ENCODE data around the gene C5. TPM values are rescaled to one million over a fixed set of nuclear protein-coding genes. Genes with fewer than 3 reads are reported as not detected.

The C5 gene
- total RNA-seq, 4 donors from 2014 or later, result 3.2 to 13.2 (median 6.8) TPM

- no peak for DNase-seq (ENCODE audit: low spot score in 2 of 2)
- no peaks in the 10 kb centered on the region for H3K36me3 ChIP-seq
- H3K4me1 ChIP-seq, result no peaks in the 10 kb centered on the region
- H3K4me3 ChIP-seq, result no peak overlapping the region
- WGBS, result 93% methylated on average over 8 of the region's 8 CpGs
- H3K27me3 ChIP-seq, result no peaks in the 10 kb centered on the region
- no peaks in the 10 kb centered on the region for H3K9me3 ChIP-seq
- no peak overlapping the region for H3K27ac ChIP-seq
- TF ChIP-seq POLR2A (IDR thresholded peaks at IDR 0.05) (no peak), POLR2AphosphoS5 (IDR thresholded peaks at IDR 0.05) (no peak), CTCF (IDR thresholded peaks at IDR 0.05) (no peak), EP300 (IDR thresholded peaks at IDR 0.05) (no peak)
Observed at GRCh38 chr9:121013911-121014310, 36.2 kb downstream of the C5 start.

GRCh38 chr9:121009650-121010049, 40.4 kb downstream of the C5 start:
- DNase-seq (ENCODE audit: low spot score in 2 of 2), result no peak
- Histone ChIP-seq H3K36me3 (no peaks in the 10 kb centered on the region), H3K9me3 (no peaks in the 10 kb centered on the region), H3K27me3 (no peaks in the 10 kb centered on the region), H3K27ac (no peak overlapping the region), H3K4me3 (no peak overlapping the region), H3K4me1 (no peaks in the 10 kb centered on the region)
- 82% methylated on average over 3 of the region's 3 CpGs for WGBS
- no peak for TF ChIP-seq CTCF (IDR thresholded peaks at IDR 0.05)
- no peak for TF ChIP-seq POLR2AphosphoS5 (IDR thresholded peaks at IDR 0.05)
- no peak for TF ChIP-seq EP300 (IDR thresholded peaks at IDR 0.05)
- TF ChIP-seq POLR2A (IDR thresholded peaks at IDR 0.05), result no peak

GRCh38 chr9:120999317-120999716, 50.8 kb downstream of the C5 start:
- H3K36me3 ChIP-seq, result peaks cover 6% of the 10 kb centered on the region
- 90% methylated on average over 2 of the region's 2 CpGs for WGBS
- no peaks in the 10 kb centered on the region for H3K4me1 ChIP-seq
- no peak overlapping the region for H3K4me3 ChIP-seq
- no peaks in the 10 kb centered on the region for H3K9me3 ChIP-seq
- H3K27ac ChIP-seq, result no peak overlapping the region
- TF ChIP-seq CTCF (IDR thresholded peaks at IDR 0.05) (no peak), POLR2A (IDR thresholded peaks at IDR 0.05) (no peak), EP300 (IDR thresholded peaks at IDR 0.05) (no peak), POLR2AphosphoS5 (IDR thresholded peaks at IDR 0.05) (no peak)
- no peak for DNase-seq (ENCODE audit: low spot score in 2 of 2)
- no peaks in the 10 kb centered on the region for H3K27me3 ChIP-seq

- Histone ChIP-seq H3K36me3 (peaks cover 6% of the 10 kb centered on the region), H3K4me1 (no peaks in the 10 kb centered on the region), H3K4me3 (no peak overlapping the region), H3K9me3 (no peaks in the 10 kb centered on the region), H3K27ac (no peak overlapping the region), H3K27me3 (no peaks in the 10 kb centered on the region)
- WGBS, result 97% methylated on average over 2 of the region's 2 CpGs
- TF ChIP-seq CTCF (IDR thresholded peaks at IDR 0.05), result no peak
- no peak for TF ChIP-seq POLR2A (IDR thresholded peaks at IDR 0.05)
- TF ChIP-seq EP300 (IDR thresholded peaks at IDR 0.05), result no peak
- no peak for TF ChIP-seq POLR2AphosphoS5 (IDR thresholded peaks at IDR 0.05)
- DNase-seq (ENCODE audit: low spot score in 2 of 2), result no peak
Observed at GRCh38 chr9:120998111-120998510, 52.0 kb downstream of the C5 start.

- Histone ChIP-seq H3K27me3 (no peaks in the 10 kb centered on the region), H3K4me3 (no peak overlapping the region), H3K4me1 (no peaks in the 10 kb centered on the region), H3K27ac (no peak overlapping the region), H3K36me3 (peaks cover 2% of the 10 kb centered on the region), H3K9me3 (no peaks in the 10 kb centered on the region)
- DNase-seq (ENCODE audit: low spot score in 2 of 2), result no peak
- no peak for TF ChIP-seq POLR2AphosphoS5 (IDR thresholded peaks at IDR 0.05)
- no peak for TF ChIP-seq EP300 (IDR thresholded peaks at IDR 0.05)
- TF ChIP-seq POLR2A (IDR thresholded peaks at IDR 0.05), result no peak
- TF ChIP-seq CTCF (IDR thresholded peaks at IDR 0.05), result no peak
- WGBS, result 86% methylated on average over 7 of the region's 7 CpGs
Observed at GRCh38 chr9:120997502-120997901, 52.6 kb downstream of the C5 start.
